DOHH2 (cell line): ENCODE measurements around the gene LIPA.

Source experiments
- CTCF ChIP-seq: fragments of 200-600 bp; sonication (generic); IDR thresholded peaks from one replicate; pipeline ENCODE4 v1.5.1; 2014; ENCODE audit warnings: antibody characterized with exemption, mild to moderate bottlenecking, low read depth, low read length; ENCODE audit not compliant: poor library complexity, severe bottlenecking
- EZH2phosphoT487 ChIP-seq: fragments of 200-600 bp; sonication (generic); IDR thresholded peaks from 2 replicates; pipeline ENCODE4 v1.6.1; 2017; ENCODE audit warnings: borderline replicate concordance, mild to moderate bottlenecking, antibody characterized with exemption, low read length, moderate library complexity, mixed read lengths

- no peak for TF ChIP-seq CTCF
- TF ChIP-seq EZH2phosphoT487: peak; percentile 91; the same call in 1 of the 2 replicates
Measured at GRCh38 chr10:89207181-89207800, 44.3 kb downstream of the LIPA start, which contains the start of gene CH25H.
